Stimulated activated naive CD8-positive, alpha-beta T cell treated with anti-CD3 and anti-CD28 coated beads, Interleukin-15, amount 100 ng/mL, for 72 hours (primary cell): ENCODE measurements around the gene CAPZA2.
A peak's percentile ranks its signal among the peaks of the same experiment; 100 is the strongest.
"Not testable (repeated sequence)": the region's sequence is repeated elsewhere in the genome, so short reads cannot be mapped to it uniquely, and the experiment has no call there.

Source experiments
- ATAC-seq: fragments of 150-1000 bp; cut with Tn5 transposase; 2 replicates; pipeline ENCODE4 v1.10.0; 2021; ENCODE audit warnings: mild to moderate bottlenecking, moderate library complexity
- DNase-seq, 2 donors: peaks; one replicate each; pipeline ENCODE4 v3.0.0; 2021 to 2022
- H3K27ac Mint-ChIP-seq, 2 donors: one replicate each; pipeline ENCODE4 v1.8.0; 2022; ENCODE audit warnings: mild to moderate bottlenecking in 2 of 2, mixed read lengths in 2 of 2, moderate library complexity in 2 of 2
- H3K27me3 Mint-ChIP-seq: one replicate; pipeline ENCODE4 v1.8.0; 2022; ENCODE audit warnings: mixed read lengths
- H3K4me1 Mint-ChIP-seq: one replicate; pipeline ENCODE4 v1.8.0; 2022; ENCODE audit warnings: mild to moderate bottlenecking, mixed read lengths
- H3K4me3 Mint-ChIP-seq, 2 donors: one replicate each; pipeline ENCODE4 v1.8.0; 2022; ENCODE audit warnings: mild to moderate bottlenecking in 2 of 2, mixed read lengths in 2 of 2, moderate library complexity in 1 of 2
- H3K9me3 Mint-ChIP-seq, 2 donors: one replicate each; pipeline ENCODE4 v1.8.0; 2022; ENCODE audit warnings: mixed read lengths in 2 of 2

Gene CAPZA2

DNA sequence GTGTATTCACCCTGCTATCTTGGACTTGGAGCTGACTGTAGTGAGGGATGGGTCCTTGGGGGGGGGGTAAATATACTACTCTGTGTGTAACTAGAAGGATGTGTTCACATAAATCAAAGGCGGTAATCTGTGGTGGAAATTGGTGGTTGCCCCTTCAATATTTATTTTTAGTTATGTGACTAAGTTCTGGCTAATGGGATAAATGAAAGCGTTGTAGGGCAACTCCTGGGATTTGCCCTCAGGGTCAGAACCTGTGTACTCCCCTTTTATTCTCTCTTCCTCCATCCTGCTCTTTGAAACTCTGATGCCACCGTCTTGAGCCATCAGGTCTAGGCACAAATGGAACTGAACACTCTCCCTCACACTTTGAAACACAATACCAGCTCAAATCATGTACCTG lies 66.6 kb downstream of the CAPZA2 start:
- ATAC-seq (no peak), DNase-seq (no peak)
- H3K9me3 Mint-ChIP-seq: no peaks in the 10 kb centered on the region
- no peak overlapping the region for H3K27ac Mint-ChIP-seq
- H3K4me3 Mint-ChIP-seq: no peak overlapping the region
- H3K27me3 Mint-ChIP-seq: no peaks in the 10 kb centered on the region
- H3K4me1 Mint-ChIP-seq: no peaks in the 10 kb centered on the region

DNA sequence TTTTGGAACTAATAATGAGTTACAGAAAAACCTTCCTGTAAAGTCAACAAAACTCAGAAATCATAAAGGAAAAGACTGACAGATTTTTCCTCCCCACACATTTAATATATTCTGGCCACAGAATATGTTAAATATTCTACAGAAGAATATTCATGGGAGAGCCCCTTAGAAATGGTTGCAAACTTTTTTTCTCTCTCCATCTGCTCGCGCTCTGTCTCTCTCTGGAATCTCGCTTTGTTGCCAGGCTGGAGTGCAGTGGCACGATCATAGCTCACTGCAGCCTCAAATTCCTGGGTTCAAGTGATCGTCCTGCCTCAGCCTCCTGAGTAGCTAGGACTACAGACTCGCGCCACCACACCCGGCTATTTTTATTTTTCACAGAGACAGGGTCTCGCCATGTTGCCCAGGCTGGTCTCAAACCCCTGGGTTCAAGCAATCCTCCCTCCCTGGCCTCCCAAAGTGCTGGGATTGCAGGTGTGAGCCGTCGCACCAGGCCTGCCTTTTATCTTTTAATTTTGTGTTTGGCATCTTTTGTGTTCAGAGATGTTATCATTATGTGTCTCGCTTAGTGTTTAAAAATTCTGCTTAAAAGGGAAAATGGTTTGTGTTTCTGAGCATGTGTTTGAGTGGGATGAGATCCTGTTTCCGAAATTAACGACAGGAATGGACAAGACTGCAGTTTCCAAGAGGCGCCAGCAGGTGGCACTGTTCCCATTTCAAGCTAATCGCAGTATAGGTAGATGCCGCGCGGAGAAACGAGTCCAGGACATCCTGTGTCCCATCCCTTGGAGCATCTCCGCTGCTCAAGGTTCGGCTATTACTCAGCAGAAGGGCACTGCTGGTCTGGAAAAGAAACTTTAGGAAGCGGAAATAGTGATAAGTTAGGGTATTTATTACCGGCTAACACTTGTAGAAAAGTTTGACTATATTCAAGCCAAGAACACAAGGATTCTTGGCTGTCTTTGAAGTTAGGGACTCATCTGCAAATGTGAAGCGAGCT lies 67.8 kb downstream of the CAPZA2 start:
- no peaks in the 10 kb centered on the region for H3K9me3 Mint-ChIP-seq
- peak; percentile 88 for ATAC-seq
- H3K4me3 Mint-ChIP-seq: no peak overlapping the region
- peak; percentile 56 to 68 for DNase-seq
- no peak overlapping the region for H3K27ac Mint-ChIP-seq
- peaks cover 9% of the 10 kb centered on the region for H3K27me3 Mint-ChIP-seq
- H3K4me1 Mint-ChIP-seq: no peaks in the 10 kb centered on the region

DNA sequence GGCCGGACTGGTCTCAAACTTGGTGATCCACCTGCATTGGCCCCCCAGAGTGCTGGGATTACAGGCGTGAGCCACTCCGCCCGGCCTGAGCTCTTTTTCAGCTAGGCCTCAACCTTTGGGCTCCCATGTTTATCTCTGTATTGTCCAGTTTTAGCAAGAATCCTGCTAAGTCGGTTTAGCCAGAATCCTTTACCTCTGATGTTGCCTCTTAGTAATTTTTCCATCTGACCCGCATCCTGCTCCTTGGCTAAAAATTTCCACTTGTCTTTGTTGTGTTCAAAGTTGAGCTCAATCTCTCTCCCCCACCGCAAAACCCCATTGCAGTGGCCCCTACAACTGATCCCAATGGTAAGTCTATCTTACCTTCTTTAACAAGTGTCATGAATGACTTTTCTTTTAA lies 70.2 kb downstream of the CAPZA2 start:
- ATAC-seq (no peak), DNase-seq (no peak)
- Mint-ChIP-seq H3K4me1 (no peaks in the 10 kb centered on the region), H3K4me3 (no peak overlapping the region), H3K9me3 (no peaks in the 10 kb centered on the region), H3K27me3 (peaks cover 18% of the 10 kb centered on the region), H3K27ac (no peak overlapping the region)

DNA sequence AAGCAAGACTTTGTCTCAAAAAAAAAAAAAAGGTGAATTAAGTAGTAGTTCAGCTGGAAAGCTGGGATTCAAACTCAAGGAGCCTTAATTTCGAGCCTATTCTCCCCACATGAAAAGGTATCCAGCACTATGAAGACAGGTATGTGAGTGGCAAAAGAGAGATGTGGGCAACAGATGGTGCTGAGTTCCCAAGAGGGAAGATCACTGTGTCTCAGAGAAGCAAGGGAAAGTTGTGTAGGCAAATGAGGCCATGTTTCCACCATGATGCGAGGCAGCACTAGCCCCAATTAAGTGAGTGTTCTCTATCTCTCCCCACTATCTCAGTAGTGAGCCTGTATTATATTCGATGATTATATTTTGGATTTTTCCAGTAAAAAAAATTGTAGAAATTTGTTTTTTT lies 71.1 kb downstream of the CAPZA2 start:
- no peak overlapping the region for H3K4me3 Mint-ChIP-seq
- H3K27ac Mint-ChIP-seq: no peak overlapping the region

DNA sequence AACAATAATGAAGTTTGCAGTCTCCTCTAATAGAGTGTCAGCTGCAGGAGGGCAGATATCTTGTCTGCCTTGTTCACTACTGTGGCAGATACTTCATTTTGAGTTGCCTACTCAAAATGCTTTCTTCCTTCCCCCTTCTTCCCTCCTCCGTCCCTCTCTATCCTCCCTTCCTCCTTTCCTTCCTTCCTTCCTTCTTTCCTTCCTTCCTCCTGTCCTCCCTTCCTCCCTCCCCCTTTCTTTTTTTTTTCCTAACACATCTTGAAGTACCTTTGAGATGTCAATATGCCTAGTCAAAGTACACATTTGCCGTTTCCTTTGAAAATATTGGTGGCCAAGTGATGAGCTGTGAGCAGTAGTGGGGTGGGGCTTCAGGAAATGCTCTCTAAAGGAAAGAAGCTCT lies 72.2 kb downstream of the CAPZA2 start:
- no peaks in the 10 kb centered on the region for H3K4me1 Mint-ChIP-seq
- DNase-seq (no peak), ATAC-seq (no peak)
- H3K27ac Mint-ChIP-seq: no peak overlapping the region
- H3K9me3 Mint-ChIP-seq: no peaks in the 10 kb centered on the region
- H3K4me3 Mint-ChIP-seq: no peak overlapping the region
- peaks cover 21% of the 10 kb centered on the region for H3K27me3 Mint-ChIP-seq

More for the DNA sequence above, 71.1 kb downstream of the CAPZA2 start:
- Mint-ChIP-seq H3K9me3 (no peaks in the 10 kb centered on the region), H3K4me1 (no peaks in the 10 kb centered on the region), H3K27me3 (peaks cover 18% of the 10 kb centered on the region)
- ATAC-seq: no peak
- no peak for DNase-seq

DNA sequence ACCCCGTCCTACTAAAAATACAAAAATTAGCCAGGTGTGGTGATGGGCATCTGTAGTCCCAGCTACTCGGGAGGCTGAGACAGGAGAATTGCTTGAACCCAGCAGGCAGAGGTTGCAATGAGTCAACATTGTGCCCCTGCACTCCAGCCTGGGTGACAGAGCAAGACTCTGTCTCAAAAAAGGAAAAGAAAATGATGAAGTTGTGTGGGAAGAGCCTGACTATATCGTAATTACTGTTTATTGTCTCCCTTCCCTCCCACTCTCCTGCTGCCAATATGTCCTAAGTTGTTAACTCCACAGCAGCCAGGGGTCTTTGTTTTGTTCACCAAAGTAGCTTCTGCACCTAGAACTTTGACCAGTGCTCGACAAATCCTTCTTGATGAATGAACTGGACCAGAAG lies 74.5 kb downstream of the CAPZA2 start:
- not testable (repeated sequence) for ATAC-seq, DNase-seq, H3K4me3 Mint-ChIP-seq, H3K4me1 Mint-ChIP-seq, H3K27ac Mint-ChIP-seq, H3K9me3 Mint-ChIP-seq
- peaks cover 25% of the 10 kb centered on the region for H3K27me3 Mint-ChIP-seq

DNA sequence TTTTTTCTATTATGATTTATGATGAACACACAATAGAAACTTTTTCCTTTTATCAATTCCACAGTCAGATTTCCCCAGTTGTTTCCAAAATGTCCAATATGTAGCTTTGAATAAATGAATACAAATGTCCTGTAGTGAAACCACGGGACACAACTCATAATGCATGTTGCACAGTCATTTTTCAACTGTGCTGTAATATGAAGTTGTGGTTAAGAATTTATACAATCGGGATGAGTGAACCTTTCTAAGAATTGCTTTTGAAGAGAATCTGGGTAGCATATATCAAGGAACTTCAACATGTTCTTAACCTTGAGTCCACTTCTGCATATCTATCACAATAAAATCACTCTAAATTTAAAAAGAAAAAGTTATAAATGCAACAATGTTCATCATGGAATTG lies 76.3 kb downstream of the CAPZA2 start:
- DNase-seq: no peak
- no peak overlapping the region for H3K4me3 Mint-ChIP-seq

DNA sequence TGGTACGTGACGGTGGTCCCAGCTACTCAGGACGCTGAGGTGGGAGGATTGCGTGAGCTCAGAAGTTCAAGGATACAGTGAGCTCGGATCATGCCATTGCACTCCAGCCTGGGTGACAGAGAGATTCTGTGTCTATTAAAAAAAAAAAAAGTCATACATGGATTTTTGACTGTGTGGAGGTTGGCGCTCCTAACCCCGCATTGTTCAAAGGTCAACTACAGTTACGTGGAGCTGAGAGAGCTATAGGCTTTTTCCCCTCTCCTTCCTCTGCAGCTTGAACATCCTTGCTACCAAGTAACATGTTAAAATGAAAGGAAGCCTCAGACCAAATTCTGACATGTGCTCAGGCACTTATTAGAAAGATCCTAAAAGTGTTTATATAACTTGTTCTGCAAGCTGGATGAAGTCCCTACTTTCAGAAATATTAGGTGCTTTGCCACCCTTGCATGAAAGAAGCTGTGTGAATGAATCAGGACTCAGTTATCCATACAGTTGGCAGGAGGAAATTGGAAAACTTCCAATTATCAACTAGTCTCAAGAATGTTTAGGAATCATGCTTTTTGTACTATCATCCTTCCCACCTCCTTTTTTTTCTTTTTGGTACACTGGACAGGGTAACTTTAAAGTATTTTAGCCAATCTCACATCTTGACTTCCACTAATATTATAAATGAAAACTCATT lies 78.4 kb downstream of the CAPZA2 start:
- no peak overlapping the region for H3K4me3 Mint-ChIP-seq
- DNase-seq (no peak), ATAC-seq (no peak)
- H3K4me1 Mint-ChIP-seq: no peaks in the 10 kb centered on the region
- no peak overlapping the region for H3K27ac Mint-ChIP-seq
- H3K9me3 Mint-ChIP-seq: no peaks in the 10 kb centered on the region
- peaks cover 11% of the 10 kb centered on the region for H3K27me3 Mint-ChIP-seq

More for the DNA sequence above, 76.3 kb downstream of the CAPZA2 start:
- Mint-ChIP-seq H3K27me3 (peaks cover 25% of the 10 kb centered on the region), H3K4me1 (no peaks in the 10 kb centered on the region), H3K9me3 (no peaks in the 10 kb centered on the region), H3K27ac (no peak overlapping the region)
- ATAC-seq: no peak

DNA sequence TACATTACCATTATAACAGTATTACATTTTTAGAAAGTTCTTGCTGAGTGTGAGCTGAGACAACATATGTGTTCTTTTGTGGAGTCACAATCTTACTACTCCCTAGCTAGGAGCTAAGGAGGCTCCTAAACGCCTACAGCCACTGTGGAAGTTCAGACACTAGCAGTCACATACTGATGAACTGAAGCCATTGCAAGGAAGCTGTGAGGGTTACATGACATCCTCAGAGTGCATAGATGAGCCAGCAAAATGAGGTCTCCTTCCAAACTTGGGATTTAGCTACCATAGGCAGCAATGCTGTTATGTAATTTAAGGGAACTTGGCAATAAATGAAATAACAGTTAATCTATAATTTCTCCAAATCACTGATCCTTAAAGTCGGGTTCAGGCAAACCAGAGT lies 80.1 kb downstream of the CAPZA2 start:
- H3K27me3 Mint-ChIP-seq: peaks cover 7% of the 10 kb centered on the region
- ATAC-seq (no peak), DNase-seq (no peak)
- no peaks in the 10 kb centered on the region for H3K9me3 Mint-ChIP-seq
- H3K27ac Mint-ChIP-seq: no peak overlapping the region
- H3K4me1 Mint-ChIP-seq: no peaks in the 10 kb centered on the region
- no peak overlapping the region for H3K4me3 Mint-ChIP-seq

DNA sequence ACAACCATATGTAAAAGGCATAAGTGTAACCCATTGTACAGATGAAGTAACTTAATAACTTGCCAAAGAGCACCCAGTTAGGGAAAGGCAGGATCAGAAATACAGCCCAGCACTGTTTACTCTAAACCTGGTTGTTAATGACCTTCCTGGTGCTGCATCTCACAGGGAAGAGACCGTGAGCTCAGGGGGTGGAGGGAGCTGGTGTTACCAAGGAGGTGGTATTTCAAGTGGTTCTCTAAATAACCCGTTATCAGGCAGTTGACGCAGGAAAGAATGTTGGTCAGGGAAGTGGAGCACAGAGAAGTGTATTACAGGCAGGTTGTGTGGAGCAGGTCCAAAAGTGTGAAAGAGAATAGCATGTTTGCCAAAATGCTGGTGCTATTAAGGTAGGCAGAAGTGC lies 86.5 kb downstream of the CAPZA2 start:
- no peaks in the 10 kb centered on the region for H3K9me3 Mint-ChIP-seq
- DNase-seq (no peak), ATAC-seq (no peak)
- H3K4me1 Mint-ChIP-seq: peaks cover 9% of the 10 kb centered on the region
- no peak overlapping the region for H3K4me3 Mint-ChIP-seq
- peaks cover 6% of the 10 kb centered on the region for H3K27me3 Mint-ChIP-seq
- no peak overlapping the region for H3K27ac Mint-ChIP-seq

DNA sequence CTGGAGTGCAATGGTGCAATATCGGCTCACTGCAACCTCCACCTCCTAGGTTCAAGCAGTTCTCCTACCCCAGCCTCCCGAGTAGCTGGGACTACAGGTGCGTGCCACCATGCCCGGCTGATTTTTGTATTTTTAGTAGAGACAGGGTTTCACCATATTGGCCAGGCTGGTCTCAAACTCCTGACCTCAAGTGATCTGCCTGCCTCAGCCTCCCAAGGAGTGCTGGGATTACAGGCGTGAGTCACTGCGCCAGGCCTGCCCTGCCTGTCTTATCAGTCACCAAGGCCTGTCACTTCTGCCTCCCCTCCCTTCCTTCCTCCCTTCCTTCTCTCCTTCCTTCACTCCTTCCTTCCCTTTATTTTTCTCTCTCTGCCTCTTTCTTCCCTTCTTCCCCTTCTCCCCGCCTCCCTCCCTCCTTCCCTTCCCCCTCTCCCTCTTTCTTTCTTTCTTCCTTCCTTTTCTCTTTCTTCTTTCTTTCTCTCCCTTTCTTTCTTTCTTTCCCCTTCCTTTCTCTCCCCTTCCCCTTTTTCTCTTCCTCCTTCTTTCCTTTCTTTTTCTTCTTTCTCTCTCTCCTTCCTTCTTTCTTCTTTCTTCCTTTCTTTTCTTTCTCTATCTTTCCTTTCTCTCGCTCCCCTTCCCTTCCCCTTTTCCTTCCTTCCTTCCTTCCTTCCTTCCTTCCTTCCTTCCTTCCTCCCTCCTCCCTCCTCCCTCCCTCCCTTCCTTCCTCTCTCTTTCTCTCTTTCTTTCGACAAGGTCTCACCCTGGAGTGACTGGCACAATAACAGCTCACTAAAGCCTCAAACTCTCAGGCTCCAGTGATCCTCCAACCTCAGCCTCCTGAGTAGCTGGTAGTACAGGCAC lies 87.8 kb downstream of the CAPZA2 start:
- H3K27ac Mint-ChIP-seq: no peak overlapping the region
- H3K4me3 Mint-ChIP-seq: no peak overlapping the region
- H3K9me3 Mint-ChIP-seq: no peaks in the 10 kb centered on the region
- no peak for DNase-seq
- peaks cover 6% of the 10 kb centered on the region for H3K27me3 Mint-ChIP-seq
- peaks cover 13% of the 10 kb centered on the region for H3K4me1 Mint-ChIP-seq
- no peak for ATAC-seq

DNA sequence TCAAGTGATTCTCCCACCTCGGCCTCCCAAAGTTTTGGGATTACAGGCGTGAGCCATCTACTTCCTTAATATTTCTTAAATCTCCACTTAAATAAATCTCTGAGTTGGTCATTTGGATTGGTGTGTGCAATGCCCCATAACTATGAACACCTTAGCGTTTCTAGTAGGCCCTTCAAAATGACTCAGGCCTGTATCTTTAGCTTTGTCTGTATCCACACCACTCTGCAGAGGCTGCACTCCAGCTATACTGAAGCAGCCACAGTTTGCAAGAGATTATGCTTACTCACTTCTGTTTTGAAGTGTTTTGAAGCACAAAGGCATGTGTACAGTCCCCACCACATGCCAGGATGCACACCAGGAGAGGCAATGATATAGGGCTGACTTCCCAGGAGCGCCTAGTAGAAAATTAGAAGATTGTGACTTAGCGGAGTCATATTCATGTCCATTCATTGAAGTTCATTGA lies 88.5 kb downstream of the CAPZA2 start:
- Mint-ChIP-seq H3K9me3 (no peaks in the 10 kb centered on the region), H3K4me1 (peaks cover 20% of the 10 kb centered on the region), H3K27ac (no peak overlapping the region), H3K4me3 (no peak overlapping the region), H3K27me3 (peaks cover 6% of the 10 kb centered on the region)
- ATAC-seq (no peak), DNase-seq (no peak)

DNA sequence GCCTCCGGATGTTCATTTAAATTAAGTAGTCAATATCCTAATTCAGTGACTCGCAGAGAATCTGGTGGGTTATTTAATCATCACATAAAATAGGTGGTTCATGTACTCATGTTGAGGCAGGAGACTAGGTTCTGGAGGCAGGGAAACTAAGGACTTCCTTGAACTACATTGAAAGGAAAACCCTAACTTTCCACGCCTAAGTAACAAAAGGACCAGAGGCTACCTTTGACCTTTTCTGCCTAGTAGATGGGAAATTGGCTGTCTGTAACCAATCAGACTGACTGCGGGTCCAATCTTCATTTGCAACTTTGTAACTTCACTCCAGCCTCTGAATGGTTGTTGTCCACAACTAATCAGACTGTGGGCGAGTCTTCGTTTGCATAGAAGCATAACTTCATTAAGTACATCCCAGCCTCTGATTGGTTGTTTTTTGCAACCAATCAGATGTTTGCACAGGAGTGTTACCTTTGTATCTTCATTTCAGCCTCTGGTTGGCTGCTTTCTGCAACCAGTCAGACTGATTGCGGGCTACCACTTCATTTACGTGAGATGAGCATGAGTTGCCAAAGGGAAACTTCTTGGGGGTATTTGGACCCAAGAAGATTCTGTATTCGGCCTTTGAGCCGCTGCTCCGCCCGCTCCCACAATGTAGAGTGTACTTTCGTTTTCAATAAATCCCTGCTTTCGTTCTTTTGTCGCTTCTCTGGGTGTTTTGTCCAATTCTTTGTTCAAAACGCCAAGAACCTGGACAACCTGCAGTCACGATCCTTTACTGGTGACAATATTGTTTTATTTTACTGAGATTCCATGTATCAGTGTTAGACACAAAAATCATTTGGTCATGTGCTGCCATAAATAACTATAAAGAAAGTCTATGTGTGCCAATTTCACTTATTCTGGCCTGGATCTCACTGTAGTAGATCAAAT lies 89.2 kb downstream of the CAPZA2 start:
- no peak overlapping the region for H3K27ac Mint-ChIP-seq
- ATAC-seq (no peak), DNase-seq (no peak)
- H3K9me3 Mint-ChIP-seq: no peaks in the 10 kb centered on the region
- peaks cover 27% of the 10 kb centered on the region for H3K4me1 Mint-ChIP-seq
- peak overlapping the region in 1 of 2 donors; percentile 9 for H3K4me3 Mint-ChIP-seq
- peaks cover 6% of the 10 kb centered on the region for H3K27me3 Mint-ChIP-seq

DNA sequence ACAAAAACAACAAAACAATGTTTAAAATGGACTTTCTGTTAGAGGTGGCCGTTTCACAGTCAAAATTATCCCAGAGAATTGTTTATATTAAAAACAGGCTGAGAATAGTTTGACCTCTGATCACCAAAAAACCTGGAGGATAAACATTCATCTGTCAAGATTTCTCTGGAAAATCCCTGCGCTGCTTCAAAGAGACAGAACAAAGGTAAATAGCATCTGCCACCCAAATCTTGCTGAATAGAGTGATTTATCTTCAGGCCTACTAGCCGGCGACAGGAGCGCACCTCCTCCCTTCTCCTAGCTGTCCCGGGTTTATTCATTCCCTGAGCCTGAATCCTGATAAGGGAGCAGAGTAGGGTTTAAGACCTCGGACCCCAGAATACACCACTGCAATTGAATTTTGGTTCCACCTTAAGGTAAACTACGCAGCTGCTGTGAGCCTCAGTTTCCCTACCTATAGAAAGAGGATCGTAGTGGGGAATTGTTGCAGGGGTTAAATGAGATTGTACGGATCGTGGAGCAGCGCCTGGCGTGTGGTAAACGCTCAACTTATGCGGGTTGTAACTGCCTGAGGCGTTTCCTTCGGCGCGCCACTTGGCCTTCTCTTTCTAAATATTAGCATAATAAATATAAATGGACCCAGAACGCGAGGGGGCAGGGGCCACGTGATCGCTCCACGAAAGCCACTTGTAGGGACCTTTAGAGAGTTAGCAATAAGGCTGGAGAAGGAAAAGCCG lies 90.4 kb downstream of the CAPZA2 start:
- ATAC-seq (no peak), DNase-seq (no peak)
- peak overlapping the region; percentile 77 to 91 for H3K27ac Mint-ChIP-seq
- H3K27me3 Mint-ChIP-seq: peaks cover 6% of the 10 kb centered on the region
- no peaks in the 10 kb centered on the region for H3K9me3 Mint-ChIP-seq
- peak overlapping the region; percentile 79 to 83 for H3K4me3 Mint-ChIP-seq
- H3K4me1 Mint-ChIP-seq: peaks cover 29% of the 10 kb centered on the region
